HG02642 (cell line): ENCODE results near the gene TMEM74B.
A peak's percentile ranks its signal among the peaks of the same experiment; 100 is the strongest.
"Not testable (repeated sequence)": the region's sequence is repeated elsewhere in the genome, so short reads cannot be mapped to it uniquely, and the experiment has no call there.

ENCODE experiments used
- ATAC-seq: cut with Tn5 transposase; IDR thresholded peaks from one replicate; pipeline ENCODE4 v1.9.1; 2021; ENCODE audit warnings: mild to moderate bottlenecking; ENCODE audit not compliant: unreplicated experiment, poor library complexity

TMEM74B gene

GRCh38 chr20:1184638-1185315, at the start of gene TMEM74B:
Gene TMEM74B, minus strand, starts transcription at chr20:1184981. Its CDS starts 1,180 bp downstream, at chr20:1183801.
- ATAC-seq = no peak

- ATAC-seq = no peak
Observed at GRCh38 chr20:1232286-1233111, 47.7 kb upstream of the TMEM74B start.

- no peak for ATAC-seq
Observed at GRCh38 chr20:1229541-1229940, 44.8 kb upstream of the TMEM74B start.

- ATAC-seq = no peak
Observed at GRCh38 chr20:1225783-1226654, 41.2 kb upstream of the TMEM74B start, which contains the start of gene RAD21L1. Gene RAD21L1, plus strand, starts transcription at chr20:1226044. Its CDS starts 2,410 bp downstream, at chr20:1228454.

GRCh38 chr20:1225263-1225782, 40.5 kb upstream of the TMEM74B start:
- ATAC-seq = no peak

GRCh38 chr20:1224205-1224890, 39.6 kb upstream of the TMEM74B start:
- no peak for ATAC-seq

- not testable (repeated sequence) for ATAC-seq
Observed at GRCh38 chr20:1222750-1223149, 38.0 kb upstream of the TMEM74B start.

GRCh38 chr20:1216527-1217427, 32.0 kb upstream of the TMEM74B start:
- ATAC-seq = not testable (repeated sequence)

- no peak for ATAC-seq
Observed at GRCh38 chr20:1215386-1216170, 30.8 kb upstream of the TMEM74B start.

GRCh38 chr20:1214838-1215261, 30.1 kb upstream of the TMEM74B start:
- ATAC-seq = no peak

- peak; percentile 69 for ATAC-seq
Observed at GRCh38 chr20:1212607-1213396, 28.0 kb upstream of the TMEM74B start.

- no peak for ATAC-seq
Observed at GRCh38 chr20:1212023-1212422, 27.2 kb upstream of the TMEM74B start.

GRCh38 chr20:1210501-1210900, 25.7 kb upstream of the TMEM74B start:
- ATAC-seq = no peak

GRCh38 chr20:1209447-1210387, 24.9 kb upstream of the TMEM74B start:
- no peak for ATAC-seq

- no peak for ATAC-seq
Observed at GRCh38 chr20:1207293-1207878, 22.6 kb upstream of the TMEM74B start.
